ENCODE data around the gene CSK.

DNA sequence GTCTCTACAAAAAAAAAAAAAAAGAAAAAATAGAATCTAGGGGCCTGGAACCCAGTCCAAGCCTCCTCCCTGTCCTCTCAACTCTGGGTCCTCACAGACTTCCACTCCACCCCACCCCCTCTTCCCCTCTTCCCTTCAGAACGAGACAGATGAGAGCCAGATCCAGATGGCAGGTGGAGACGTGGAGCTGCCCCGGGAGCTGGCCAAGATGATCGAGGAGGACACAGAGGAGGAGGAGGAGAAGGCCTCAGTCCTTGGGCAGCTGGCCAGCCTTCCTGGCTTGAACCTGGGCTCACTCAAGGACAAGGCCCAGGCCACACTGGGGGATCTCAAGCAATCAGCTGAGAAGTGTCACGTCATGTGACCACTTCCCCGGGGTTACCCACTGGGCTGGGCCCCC lies 48.1 kb downstream of the CSK start:
- TF ChIP-seq, protein P1, sequence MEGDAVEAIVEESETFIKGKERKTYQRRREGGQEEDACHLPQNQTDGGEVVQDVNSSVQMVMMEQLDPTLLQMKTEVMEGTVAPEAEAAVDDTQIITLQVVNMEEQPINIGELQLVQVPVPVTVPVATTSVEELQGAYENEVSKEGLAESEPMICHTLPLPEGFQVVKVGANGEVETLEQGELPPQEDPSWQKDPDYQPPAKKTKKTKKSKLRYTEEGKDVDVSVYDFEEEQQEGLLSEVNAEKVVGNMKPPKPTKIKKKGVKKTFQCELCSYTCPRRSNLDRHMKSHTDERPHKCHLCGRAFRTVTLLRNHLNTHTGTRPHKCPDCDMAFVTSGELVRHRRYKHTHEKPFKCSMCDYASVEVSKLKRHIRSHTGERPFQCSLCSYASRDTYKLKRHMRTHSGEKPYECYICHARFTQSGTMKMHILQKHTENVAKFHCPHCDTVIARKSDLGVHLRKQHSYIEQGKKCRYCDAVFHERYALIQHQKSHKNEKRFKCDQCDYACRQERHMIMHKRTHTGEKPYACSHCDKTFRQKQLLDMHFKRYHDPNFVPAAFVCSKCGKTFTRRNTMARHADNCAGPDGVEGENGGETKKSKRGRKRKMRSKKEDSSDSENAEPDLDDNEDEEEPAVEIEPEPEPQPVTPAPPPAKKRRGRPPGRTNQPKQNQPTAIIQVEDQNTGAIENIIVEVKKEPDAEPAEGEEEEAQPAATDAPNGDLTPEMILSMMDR (IDR thresholded peaks at IDR 0.05) = no peak
- no peak for TF ChIP-seq POLR2A (IDR thresholded peaks at IDR 0.05)
